A549 (cell line): ENCODE data around the gene DTX1.

Source experiments
- POLR2A ChIP-seq: IDR thresholded peaks from 2 replicates; pipeline ENCODE4 v1.6.1; 2012; ENCODE audit warnings: mild to moderate bottlenecking, low read length
- POLR2AphosphoS2 ChIP-seq: conservative IDR thresholded peaks from 2 replicates; pipeline ENCODE4 v1.6.1; 2012; ENCODE audit warnings: low read length, improper control_type of control experiment, inconsistent platforms
- SMC3 ChIP-seq: fragments of >200 bp; sonication (Bioruptor Twin); formaldehyde crosslinking; IDR thresholded peaks from 3 replicates; pipeline ENCODE4 v1.6.1; 2018; ENCODE audit warnings: inconsistent platforms
- TP53 ChIP-seq: fragments of 250-450 bp; sonication (Bioruptor Pico); IDR thresholded peaks from 2 replicates; pipeline ENCODE4 v1.5.0; 2021; ENCODE audit warnings: mild to moderate bottlenecking, moderate library complexity
- TF ChIP-seq, protein P1 (sequence below): fragments of >200 bp; sonication (Bioruptor Twin); formaldehyde crosslinking; IDR thresholded peaks from 3 replicates; pipeline ENCODE4 v1.5.1; 2016
- TF ChIP-seq, protein P2 (sequence below): fragments of 450-650 bp; IDR thresholded peaks from 2 replicates; pipeline ENCODE4 v1.6.1; 2014; ENCODE audit warnings: antibody characterized with exemption

DNA sequence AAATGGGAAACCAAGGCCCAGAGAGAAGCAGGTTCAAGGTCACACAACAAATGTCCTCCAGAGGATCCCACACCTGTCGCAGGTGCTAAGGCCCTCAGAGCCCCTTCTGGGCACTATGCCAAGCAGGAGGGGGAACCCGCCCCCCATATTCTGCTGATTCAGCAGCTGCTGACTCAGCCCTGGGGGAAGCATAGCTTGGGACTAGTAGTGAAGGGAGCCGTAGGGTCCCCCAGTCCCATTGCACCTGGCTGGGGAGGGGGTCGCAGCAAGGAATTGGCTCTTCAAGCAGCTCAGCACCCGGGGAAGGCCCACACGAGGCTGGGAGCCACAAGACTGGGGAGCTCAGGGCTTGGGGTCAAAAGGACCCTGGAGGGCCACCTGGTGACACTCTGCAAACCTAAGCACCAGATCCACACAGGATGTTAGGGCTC lies 78.0 kb downstream of the DTX1 start:
- TF ChIP-seq, protein P1, sequence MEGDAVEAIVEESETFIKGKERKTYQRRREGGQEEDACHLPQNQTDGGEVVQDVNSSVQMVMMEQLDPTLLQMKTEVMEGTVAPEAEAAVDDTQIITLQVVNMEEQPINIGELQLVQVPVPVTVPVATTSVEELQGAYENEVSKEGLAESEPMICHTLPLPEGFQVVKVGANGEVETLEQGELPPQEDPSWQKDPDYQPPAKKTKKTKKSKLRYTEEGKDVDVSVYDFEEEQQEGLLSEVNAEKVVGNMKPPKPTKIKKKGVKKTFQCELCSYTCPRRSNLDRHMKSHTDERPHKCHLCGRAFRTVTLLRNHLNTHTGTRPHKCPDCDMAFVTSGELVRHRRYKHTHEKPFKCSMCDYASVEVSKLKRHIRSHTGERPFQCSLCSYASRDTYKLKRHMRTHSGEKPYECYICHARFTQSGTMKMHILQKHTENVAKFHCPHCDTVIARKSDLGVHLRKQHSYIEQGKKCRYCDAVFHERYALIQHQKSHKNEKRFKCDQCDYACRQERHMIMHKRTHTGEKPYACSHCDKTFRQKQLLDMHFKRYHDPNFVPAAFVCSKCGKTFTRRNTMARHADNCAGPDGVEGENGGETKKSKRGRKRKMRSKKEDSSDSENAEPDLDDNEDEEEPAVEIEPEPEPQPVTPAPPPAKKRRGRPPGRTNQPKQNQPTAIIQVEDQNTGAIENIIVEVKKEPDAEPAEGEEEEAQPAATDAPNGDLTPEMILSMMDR, result no peak
- TF ChIP-seq SMC3 (no peak), POLR2A (no peak), TP53 (CRISPR knock-in tag) (no peak), POLR2AphosphoS2 (no peak)
- TF ChIP-seq, protein P2, sequence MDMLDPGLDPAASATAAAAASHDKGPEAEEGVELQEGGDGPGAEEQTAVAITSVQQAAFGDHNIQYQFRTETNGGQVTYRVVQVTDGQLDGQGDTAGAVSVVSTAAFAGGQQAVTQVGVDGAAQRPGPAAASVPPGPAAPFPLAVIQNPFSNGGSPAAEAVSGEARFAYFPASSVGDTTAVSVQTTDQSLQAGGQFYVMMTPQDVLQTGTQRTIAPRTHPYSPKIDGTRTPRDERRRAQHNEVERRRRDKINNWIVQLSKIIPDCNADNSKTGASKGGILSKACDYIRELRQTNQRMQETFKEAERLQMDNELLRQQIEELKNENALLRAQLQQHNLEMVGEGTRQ, result no peak
